CD4-positive, alpha-beta T cell (primary cell): ENCODE measurements around the gene SLC37A1. TPM values are rescaled to one million over a fixed set of nuclear protein-coding genes. Genes with fewer than 3 reads are reported as not detected.
A peak's percentile ranks its signal among the peaks of the same experiment; 100 is the strongest.

Experiments used
- ATAC-seq: fragments of 200-7000 bp; cut with Tn5 transposase; one replicate; pipeline ENCODE4 v1.10.0; 2022; ENCODE audit warnings: mild to moderate bottlenecking; ENCODE audit not compliant: poor library complexity
- CTCF ChIA-PET: fragments of 350-600 bp; sonication (Branson Sonifier 250); formaldehyde crosslinking; loops from one replicate; lab custom pipeline; 2021; ENCODE audit warnings: antibody characterized with exemption, inconsistent platforms; lab: Charles Lee
- POLR2A ChIA-PET: fragments of 350-600 bp; sonication (Branson Sonifier 250); formaldehyde crosslinking; loops from one replicate; lab custom pipeline; 2021; ENCODE audit warnings: antibody characterized with exemption, inconsistent platforms; lab: Charles Lee
- DNase-seq, 14 experiments: peaks; one replicate each; pipeline ENCODE4 v3.0.0-alpha.2; 2013 to 2020; ENCODE audit warnings: mixed read lengths in 2 of 14
- H3K27ac ChIP-seq, 2 donors: one replicate each; pipeline versions ENCODE4 v1.5.1 to v1.7.0; 2013; ENCODE audit warnings: low read length in 2 of 2, low read depth in 1 of 2, mild to moderate bottlenecking in 1 of 2
- H3K27me3 ChIP-seq, 2 experiments: 1 replicate in 1 of 2; 2 replicates in 1 of 2; pipeline versions ENCODE4 v1.6.1 to v1.7.0; 2013; ENCODE audit warnings: low read length in 2 of 2, control low read depth in 1 of 2, mild to moderate bottlenecking in 1 of 2, moderate library complexity in 1 of 2; ENCODE audit not compliant: insufficient read depth in 2 of 2, control insufficient read depth in 1 of 2
- H3K36me3 ChIP-seq: one replicate; pipeline ENCODE4 v1.6.1; 2013; ENCODE audit warnings: low read length, control low read depth; ENCODE audit not compliant: insufficient read depth
- H3K4me1 ChIP-seq: one replicate; pipeline ENCODE4 v1.6.1; 2013; ENCODE audit warnings: low read length, control low read depth; ENCODE audit not compliant: insufficient read depth
- H3K4me3 ChIP-seq: one replicate; pipeline ENCODE4 v1.5.1; 2013; ENCODE audit warnings: mild to moderate bottlenecking, low read length, moderate library complexity
- H3K9me3 ChIP-seq, 2 experiments: 1 replicate in 1 of 2; 2 replicates in 1 of 2; pipeline versions ENCODE4 v1.6.1 to v1.7.0; 2013; ENCODE audit warnings: low read length in 2 of 2, mild to moderate bottlenecking in 2 of 2, control low read depth in 1 of 2, moderate library complexity in 1 of 2; ENCODE audit not compliant: control insufficient read depth in 1 of 2, insufficient read depth in 1 of 2
- H3K27ac Mint-ChIP-seq: one replicate; pipeline ENCODE4 v1.8.0; 2020; ENCODE audit warnings: mixed read lengths
- H3K27me3 Mint-ChIP-seq: one replicate; pipeline ENCODE4 v1.8.0; 2021; ENCODE audit warnings: mixed read lengths
- H3K36me3 Mint-ChIP-seq: one replicate; pipeline ENCODE4 v1.8.0; 2021; ENCODE audit warnings: low read depth, mixed read lengths
- H3K4me1 Mint-ChIP-seq: one replicate; pipeline ENCODE4 v1.8.0; 2021; ENCODE audit warnings: low read depth, mixed read lengths
- H3K4me3 Mint-ChIP-seq: one replicate; pipeline ENCODE4 v1.8.0; 2020; ENCODE audit warnings: mild to moderate bottlenecking, mixed read lengths
- H3K9me3 Mint-ChIP-seq: one replicate; pipeline ENCODE4 v1.8.0; 2020; ENCODE audit warnings: mixed read lengths
- intact Hi-C, 2 experiments: fragments of 100-400 bp; cut with DNase I in 1 of 2; cut with micrococcal nuclease in 1 of 2; formaldehyde crosslinking; loops; one replicate each; pipeline versions ENCODE4 v1.15.1 to v1.9.0; 2023 to 2025; cut with DNase I, micrococcal nuclease
- total RNA-seq, 174 experiments: library from RNA in 2 of 174; stranded (reverse) in 2 of 174; gene quantifications; one replicate each; pipeline ENCODE4 v1.2.3 and lab custom pipeline; 2021 to 2026
- TF ChIP-seq, protein P1 (sequence below): fragments of 200-600 bp; IDR thresholded peaks from one replicate; pipeline ENCODE4 v1.8.0; 2022; ENCODE audit warnings: antibody characterized with exemption, mild to moderate bottlenecking

SLC37A1 gene
- total RNA-seq, 2 experiments from 2014 or later = 16.4 to 16.7 TPM

- ChIA-PET POLR2A (interaction anchor here (1.1 to 3.1 kb wide), 6 partner anchors 10 to 631 kb away, joined by 3 to 50 read pairs (median 8); partner anchors contain the start of genes SLC37A1 and UBASH3A), CTCF (interaction anchor here (1.4 kb wide), 1 partner anchor 13 kb away, joined by 3 read pairs; no protein-coding TSS in a partner anchor)
- intact Hi-C loops = loop anchor here in 1 of 2 experiments (5.0 kb wide), 1 partner anchor 65 kb away; no protein-coding TSS in a partner anchor
- ATAC-seq (no peak), DNase-seq (no peak)
- no peaks in the 10 kb centered on the region for H3K9me3 ChIP-seq
- Mint-ChIP-seq H3K27me3 (no peaks in the 10 kb centered on the region), H3K9me3 (no peaks in the 10 kb centered on the region), H3K4me1 (peaks cover 63% of the 10 kb centered on the region), H3K27ac (peak overlapping the region; percentile 77), H3K4me3 (peak overlapping the region; percentile 9), H3K36me3 (peaks cover 48% of the 10 kb centered on the region)
- H3K36me3 ChIP-seq = peaks cover 31% of the 10 kb centered on the region
- H3K27ac ChIP-seq = peak overlapping the region in 1 of 2 donors; percentile 78
- TF ChIP-seq, protein P1, sequence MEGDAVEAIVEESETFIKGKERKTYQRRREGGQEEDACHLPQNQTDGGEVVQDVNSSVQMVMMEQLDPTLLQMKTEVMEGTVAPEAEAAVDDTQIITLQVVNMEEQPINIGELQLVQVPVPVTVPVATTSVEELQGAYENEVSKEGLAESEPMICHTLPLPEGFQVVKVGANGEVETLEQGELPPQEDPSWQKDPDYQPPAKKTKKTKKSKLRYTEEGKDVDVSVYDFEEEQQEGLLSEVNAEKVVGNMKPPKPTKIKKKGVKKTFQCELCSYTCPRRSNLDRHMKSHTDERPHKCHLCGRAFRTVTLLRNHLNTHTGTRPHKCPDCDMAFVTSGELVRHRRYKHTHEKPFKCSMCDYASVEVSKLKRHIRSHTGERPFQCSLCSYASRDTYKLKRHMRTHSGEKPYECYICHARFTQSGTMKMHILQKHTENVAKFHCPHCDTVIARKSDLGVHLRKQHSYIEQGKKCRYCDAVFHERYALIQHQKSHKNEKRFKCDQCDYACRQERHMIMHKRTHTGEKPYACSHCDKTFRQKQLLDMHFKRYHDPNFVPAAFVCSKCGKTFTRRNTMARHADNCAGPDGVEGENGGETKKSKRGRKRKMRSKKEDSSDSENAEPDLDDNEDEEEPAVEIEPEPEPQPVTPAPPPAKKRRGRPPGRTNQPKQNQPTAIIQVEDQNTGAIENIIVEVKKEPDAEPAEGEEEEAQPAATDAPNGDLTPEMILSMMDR = no peak
- peak overlapping the region; percentile 34 for H3K4me3 ChIP-seq
- H3K27me3 ChIP-seq = no peaks in the 10 kb centered on the region
- H3K4me1 ChIP-seq = peaks cover 40% of the 10 kb centered on the region
Observed at GRCh38 chr21:42527127-42527488, 13.5 kb downstream of the SLC37A1 start.

GRCh38 chr21:42527489-42528158, 14.0 kb downstream of the SLC37A1 start:
- Mint-ChIP-seq H3K4me3 (peak overlapping the region; percentile 77), H3K4me1 (peaks cover 62% of the 10 kb centered on the region), H3K9me3 (no peaks in the 10 kb centered on the region), H3K36me3 (peaks cover 49% of the 10 kb centered on the region), H3K27me3 (no peaks in the 10 kb centered on the region), H3K27ac (peak overlapping the region; percentile 77)
- Histone ChIP-seq H3K4me1 (peaks cover 40% of the 10 kb centered on the region), H3K27me3 (no peaks in the 10 kb centered on the region), H3K27ac (peak overlapping the region; percentile 30 to 78), H3K9me3 (no peaks in the 10 kb centered on the region), H3K36me3 (peaks cover 33% of the 10 kb centered on the region), H3K4me3 (peak overlapping the region; percentile 34)
- POLR2A ChIA-PET = interaction anchor here (1.1 to 3.1 kb wide), 7 partner anchors 9 to 632 kb away, joined by 3 to 50 read pairs (median 7); partner anchors contain the start of genes SLC37A1 and UBASH3A
- DNase-seq (peak; percentile 30 to 91 (median 56)), ATAC-seq (peak; percentile 90)
- CTCF ChIA-PET = interaction anchor here (1.4 to 1.5 kb wide), 2 partner anchors 13 to 116 kb away, joined by 3 to 4 read pairs; no protein-coding TSS in a partner anchor
- intact Hi-C loops = loop anchor here in 1 of 2 experiments (5.0 kb wide), 1 partner anchor 65 kb away; no protein-coding TSS in a partner anchor
- TF ChIP-seq, protein P1 = no peak

DNA sequence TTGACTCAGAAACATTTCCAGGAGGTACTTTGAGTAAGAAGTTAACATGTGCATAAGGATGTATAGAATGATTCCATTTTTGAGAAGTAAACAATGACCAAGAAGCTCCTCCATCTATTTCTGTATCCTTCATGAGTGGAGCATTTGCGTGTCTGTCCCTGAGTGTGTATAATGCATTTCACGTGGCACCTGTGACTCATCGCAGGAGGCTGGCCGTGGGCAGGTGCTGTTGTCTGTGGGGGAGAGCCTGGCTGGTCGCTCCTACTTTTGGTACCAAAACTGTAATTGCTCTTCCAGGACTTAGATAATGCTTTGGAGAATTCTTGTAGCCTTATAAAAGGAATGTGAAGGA, 16.5 kb downstream of the SLC37A1 start:
- H3K27ac ChIP-seq = no peak overlapping the region
- H3K4me3 ChIP-seq = no peak overlapping the region
- H3K4me1 Mint-ChIP-seq = peaks cover 57% of the 10 kb centered on the region
- H3K27me3 Mint-ChIP-seq = no peaks in the 10 kb centered on the region
- H3K9me3 Mint-ChIP-seq = no peaks in the 10 kb centered on the region
- TF ChIP-seq, protein P1 = no peak
- peaks cover 38% of the 10 kb centered on the region for H3K4me1 ChIP-seq
- no peak overlapping the region for H3K27ac Mint-ChIP-seq
- POLR2A ChIA-PET = no interaction called here
- no peaks in the 10 kb centered on the region for H3K9me3 ChIP-seq
- DNase-seq (peak in 1 of 14 experiments; percentile 11), ATAC-seq (no peak)
- H3K36me3 ChIP-seq = peaks cover 31% of the 10 kb centered on the region
- peaks cover 44% of the 10 kb centered on the region for H3K36me3 Mint-ChIP-seq
- intact Hi-C loops = no loop called here
- no peaks in the 10 kb centered on the region for H3K27me3 ChIP-seq
- CTCF ChIA-PET = no interaction called here
- H3K4me3 Mint-ChIP-seq = no peak overlapping the region
